Embryonic facial prominence (tissue), 1 donor: ENCODE results near the gene KBTBD3.

Source experiments
- DNase-seq: peaks from one replicate; pipeline ENCODE4 v3.0.0-alpha.2; 2016; ENCODE audit errors: extremely low spot score

Gene KBTBD3, protein sequence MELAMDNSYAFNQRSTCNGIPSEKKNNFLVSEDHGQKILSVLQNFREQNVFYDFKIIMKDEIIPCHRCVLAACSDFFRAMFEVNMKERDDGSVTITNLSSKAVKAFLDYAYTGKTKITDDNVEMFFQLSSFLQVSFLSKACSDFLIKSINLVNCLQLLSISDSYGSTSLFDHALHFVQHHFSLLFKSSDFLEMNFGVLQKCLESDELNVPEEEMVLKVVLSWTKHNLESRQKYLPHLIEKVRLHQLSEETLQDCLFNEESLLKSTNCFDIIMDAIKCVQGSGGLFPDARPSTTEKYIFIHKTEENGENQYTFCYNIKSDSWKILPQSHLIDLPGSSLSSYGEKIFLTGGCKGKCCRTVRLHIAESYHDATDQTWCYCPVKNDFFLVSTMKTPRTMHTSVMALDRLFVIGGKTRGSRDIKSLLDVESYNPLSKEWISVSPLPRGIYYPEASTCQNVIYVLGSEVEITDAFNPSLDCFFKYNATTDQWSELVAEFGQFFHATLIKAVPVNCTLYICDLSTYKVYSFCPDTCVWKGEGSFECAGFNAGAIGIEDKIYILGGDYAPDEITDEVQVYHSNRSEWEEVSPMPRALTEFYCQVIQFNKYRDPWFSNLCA

DNA sequence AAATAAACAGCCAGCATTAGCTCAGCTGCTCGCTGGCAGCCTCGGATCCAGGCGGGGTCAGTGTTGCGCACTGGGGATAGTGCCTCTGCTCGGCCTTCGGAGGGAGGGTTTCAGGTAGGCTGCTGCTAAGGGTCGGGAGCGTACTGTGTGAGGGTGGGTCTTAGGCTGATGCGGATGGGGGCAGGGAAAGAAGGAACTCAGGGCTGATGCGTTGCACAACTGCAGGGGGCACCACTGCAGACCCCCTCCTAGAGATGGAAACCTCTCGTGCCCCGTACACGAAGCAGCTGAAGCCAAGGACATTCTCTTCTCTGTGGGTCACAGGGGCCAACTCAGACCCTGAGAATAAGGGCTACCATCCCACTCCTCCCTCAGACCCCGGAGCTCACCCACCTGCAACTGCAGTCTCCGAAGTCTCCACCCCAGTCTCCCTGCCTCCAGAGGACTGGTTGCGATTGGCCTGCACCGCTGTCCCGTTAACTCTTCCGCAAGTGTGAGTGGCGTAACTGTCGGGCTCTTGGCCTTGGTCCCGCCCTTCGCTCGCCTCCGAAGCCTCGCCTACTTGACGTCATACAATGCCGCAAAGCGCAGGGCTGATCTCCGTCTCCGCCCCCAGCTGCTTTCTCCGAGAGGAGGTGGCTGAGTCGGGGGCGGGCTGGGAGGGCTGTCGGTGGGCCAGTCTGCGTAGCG lies at the start of gene KBTBD3:
TSS of gene KBTBD3 (minus strand) at position 429 of the 690 bp plus-strand sequence. CDS start 18,250 bp downstream, outside the sequence.
- DNase-seq, result peak; percentile 99

DNA sequence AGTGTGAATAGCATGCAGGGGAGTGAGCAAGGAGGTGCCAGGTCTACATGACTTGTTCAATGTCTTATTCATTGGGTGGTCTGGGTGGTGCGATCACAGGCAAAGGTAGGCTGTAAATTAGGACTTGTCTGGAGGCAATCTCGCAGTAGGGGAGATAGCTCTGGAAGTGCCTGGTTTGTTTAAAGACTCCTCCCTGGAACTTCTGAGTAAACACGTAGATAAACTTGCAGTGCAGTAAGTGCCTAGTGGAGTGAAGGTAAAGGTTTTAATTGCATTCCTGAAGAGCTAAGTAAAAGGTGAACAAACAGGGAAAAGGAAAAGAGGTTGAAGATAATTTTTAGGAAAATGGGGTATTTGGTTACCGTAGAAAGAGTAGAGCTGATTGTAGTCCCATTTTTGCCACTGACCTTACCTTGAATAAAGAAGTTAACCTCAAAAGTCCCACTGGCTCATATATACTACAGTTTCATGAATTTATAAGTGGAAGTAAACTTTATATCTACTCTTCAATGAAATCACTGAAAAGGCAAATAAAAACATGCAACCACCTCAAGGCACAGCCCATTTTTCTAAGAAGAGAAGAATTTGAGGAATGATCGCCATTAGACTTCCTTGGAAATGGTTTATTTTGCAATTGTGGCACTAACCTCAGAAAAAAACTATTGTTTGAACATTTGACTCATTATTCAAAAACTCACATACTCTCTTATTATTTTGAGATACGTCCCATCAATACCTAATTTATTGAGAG lies 44.6 kb upstream of the KBTBD3 start:
- no peak for DNase-seq

DNA sequence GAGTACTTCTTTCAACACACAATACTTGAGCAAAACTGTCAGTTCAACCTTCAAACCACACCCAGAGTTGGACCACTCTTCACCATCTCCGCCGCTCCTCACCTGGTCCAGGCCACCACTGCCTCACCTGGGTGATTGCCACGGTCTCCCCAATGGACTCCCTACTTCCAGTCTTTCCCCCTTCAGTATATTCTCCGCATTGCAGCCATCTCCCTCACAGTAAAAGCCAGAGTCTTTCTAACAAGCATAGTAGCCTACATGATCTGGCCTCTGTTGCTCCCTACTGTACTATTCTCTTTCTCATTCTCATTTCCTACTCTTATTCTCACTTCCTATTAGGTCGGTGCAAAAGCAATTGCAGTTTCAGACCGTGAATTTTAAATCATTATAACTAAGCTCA lies 28.8 kb upstream of the KBTBD3 start:
- DNase-seq, result no peak

DNA sequence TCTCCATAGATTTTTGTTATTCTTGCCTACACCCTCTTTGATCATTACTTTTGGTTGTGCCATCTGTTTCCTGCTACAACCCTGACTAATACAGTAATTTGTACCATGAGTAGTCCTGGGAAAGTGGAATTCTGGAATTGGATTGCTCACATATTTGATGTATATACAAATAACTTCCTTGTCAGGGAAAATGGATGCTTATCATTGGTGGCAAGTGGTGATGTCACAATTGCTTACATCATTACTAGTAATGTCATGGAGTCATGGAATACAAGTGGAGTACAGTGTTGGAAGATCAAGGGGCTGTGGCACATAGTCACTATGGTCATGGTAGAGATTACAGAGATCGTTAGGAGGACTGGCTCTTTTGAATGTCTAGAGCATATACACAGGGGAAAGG lies 24.7 kb upstream of the KBTBD3 start:
- DNase-seq, result no peak

DNA sequence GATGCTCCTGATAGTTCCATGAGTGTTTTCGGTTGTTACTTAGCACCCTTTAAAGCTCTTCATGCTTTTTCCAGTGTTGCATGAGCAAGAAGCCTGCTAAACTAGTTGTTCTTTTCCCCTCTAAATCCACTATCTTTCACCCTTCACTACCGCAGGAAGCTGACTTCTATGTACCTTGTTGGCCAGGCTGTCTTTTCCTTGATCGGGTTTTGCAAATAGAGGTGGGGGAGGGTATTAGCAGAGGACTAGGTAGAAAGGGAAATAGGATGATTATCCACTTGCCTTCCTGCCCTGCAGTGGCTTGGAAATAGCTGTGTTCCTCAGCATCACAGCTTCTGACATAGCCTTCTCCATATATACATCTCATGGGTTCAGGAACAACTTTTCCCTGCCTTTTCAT lies 24.2 kb upstream of the KBTBD3 start:
- no peak for DNase-seq

DNA sequence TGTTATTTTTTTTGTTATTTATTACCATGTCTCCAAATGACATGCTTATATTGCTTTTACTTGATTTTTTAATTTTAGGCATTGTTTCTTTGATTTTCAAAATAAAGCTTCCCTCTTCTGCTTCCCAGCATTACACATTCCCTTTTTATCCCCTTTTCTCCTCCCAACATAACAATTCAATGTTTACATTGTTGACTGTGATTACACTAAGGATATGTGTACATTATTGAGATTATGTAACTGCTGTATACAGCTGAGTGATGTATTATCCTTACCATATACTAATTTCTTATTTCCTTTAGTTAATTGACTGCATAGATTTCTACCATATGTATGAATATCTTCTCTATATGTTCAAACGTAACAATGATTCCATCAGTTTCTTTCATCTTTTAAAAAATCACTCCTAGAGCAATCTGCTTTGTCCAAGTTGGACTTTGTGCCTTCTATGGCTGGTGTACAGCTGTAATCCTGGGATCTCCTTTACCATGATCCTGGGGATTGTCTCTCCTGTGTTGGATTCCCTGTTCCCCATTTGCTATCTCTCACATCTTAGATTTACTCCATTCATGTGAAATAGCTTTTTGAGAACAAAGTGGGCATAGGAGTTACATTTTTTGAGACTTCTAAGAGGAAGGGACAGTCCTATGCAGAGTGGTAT lies 21.9 kb upstream of the KBTBD3 start:
- no peak for DNase-seq

DNA sequence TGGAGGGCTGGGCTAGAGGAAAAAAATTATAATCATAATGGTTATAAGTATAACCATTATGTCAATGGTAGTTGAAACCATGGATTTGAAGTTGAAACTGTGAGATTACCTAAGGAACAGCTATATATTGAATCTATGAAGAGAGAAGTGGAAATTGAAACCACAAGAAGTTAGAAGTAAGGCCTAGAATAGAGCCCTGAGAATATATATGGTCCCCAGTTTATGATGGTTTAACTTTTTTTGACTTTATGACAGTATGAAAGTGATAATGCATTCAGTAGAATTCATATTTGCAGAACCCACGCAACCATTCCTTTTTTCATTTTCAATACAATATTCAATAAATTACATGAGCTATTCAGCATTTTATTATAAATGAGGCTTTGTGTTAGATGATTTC lies 15.3 kb upstream of the KBTBD3 start:
- DNase-seq, result no peak

DNA sequence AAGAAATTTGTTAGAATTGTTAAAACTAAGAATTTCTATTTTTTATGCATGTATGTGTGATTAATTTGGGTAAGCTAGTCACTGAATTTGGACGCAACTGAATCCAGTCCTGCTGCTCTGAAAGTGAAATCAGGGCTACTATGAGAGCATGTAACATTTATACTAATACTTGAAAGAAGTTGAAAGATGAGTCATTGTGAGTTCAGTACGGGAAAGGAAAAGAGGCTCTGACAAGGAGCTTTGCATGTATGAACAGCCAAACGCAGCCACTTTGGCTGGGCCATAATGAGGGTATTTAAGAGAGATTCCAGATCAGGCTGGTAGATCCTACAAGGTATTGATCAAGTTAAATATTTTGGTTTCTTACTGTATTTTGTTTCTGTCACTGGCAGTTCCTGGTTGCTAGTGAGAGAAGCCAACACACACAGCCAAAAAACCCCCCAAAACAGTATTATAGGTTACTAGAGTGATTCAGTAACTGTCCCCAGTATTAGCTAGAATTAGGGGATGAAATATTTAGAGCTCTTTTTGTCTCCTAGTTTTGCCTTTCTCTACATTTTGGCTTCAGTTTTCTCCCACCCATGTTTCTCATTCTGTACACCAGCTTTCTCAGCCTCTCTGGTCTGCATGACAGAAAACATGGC lies 14.5 kb upstream of the KBTBD3 start:
- no peak for DNase-seq

DNA sequence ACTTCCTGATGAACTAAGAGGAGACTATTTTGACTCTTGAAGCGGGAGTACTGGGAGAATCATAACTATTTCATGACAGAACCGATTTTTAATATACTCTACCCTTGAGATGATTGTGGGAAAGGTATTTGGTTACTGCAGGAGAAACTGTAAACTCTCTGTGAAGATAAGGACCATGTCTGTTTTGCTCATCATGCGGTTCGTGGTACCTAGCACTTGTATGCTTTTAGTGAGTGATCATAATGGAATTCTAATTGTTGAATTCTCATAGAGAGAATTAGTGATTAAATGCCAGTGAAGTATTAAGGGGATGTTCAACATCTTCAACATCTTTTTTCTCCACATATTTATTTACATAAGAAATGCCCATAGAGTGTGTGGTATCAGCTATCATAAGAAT lies 11.7 kb upstream of the KBTBD3 start:
- DNase-seq, result no peak

DNA sequence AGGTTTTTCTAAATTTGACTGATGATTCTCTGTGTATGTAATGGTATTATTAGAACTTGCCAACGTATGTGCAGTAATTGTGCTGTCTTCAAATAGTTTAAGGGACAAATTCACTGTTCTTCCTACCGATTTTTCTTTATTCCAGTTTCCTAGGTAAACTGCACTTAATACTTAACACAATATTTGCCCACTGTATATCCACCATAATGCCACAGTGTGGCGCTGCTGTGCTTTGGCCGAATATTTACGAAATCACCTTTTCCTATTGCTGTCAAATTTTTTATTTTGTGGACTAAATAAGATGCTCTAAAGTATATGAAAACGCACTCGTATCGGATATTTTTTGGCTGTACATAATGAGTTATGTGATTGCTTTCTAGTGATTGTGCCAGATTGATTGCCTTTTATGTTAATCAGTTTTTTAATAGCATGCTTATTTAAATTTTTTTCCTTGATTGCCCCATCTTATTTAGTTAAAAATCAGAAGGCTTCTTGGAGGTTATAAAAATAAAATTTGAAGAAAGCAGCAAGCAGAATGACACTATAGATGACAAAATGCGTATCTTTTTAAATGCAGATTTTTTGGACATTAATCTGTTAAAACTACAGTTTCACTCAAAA lies 10.8 kb upstream of the KBTBD3 start:
- DNase-seq, result no peak

DNA sequence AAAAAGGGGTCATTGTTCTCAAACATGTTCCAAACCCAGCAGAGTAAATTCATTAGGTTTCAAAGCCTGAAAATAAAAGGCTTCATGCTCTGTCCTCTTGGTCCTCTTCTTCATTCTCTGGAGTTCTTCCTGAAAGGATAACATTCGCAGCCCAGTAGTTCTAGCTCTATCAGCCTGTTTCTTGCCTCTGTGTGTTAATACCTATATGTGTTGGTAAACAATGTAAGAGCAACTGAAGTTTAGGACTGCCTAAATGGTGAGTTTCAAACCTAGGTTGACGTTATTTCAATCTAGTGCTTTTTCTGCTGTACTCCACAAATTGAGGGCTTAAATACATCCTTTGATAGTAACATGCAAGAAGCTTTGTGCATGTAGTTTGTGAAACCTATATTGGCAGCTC lies 9.7 kb upstream of the KBTBD3 start:
- no peak for DNase-seq

DNA sequence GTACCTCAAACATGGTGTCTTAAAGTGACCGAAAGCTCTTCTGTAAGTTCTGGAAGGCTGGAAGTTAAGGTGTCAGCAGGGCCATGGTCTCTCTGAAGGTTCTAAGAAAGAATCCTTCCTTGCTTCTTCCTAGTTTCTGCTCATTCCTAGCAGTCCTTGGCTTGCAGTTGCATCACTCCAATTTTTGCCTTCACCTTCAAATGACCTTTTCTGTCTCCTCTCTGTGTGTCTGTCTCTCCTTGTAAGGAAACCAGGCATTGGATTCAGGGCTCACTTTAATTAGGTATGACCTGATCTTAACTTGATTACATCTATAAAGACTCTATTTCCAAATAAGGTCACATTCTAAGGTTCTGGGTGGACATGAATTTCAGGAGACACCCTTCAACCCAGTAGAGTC lies 9.0 kb upstream of the KBTBD3 start:
- no peak for DNase-seq

DNA sequence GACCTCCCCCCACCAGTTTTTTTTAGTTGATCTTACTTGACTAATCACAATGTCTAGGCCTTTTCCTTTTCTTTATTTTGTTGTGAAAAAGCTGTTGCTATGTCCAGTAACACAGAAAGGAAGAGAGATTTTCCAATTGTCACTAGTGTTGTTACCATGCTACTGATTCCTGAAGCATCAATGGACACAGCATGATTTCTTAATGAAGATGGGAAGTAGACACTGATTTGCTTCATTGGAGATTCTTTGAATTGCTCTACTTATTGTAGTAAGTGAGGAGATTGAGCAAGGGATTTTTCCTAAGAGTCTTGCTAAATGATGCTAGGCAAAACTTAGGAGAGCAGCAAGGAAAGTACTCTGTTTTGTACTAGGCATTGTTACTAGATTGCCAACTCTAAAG lies 4.9 kb upstream of the KBTBD3 start:
- DNase-seq, result no peak

DNA sequence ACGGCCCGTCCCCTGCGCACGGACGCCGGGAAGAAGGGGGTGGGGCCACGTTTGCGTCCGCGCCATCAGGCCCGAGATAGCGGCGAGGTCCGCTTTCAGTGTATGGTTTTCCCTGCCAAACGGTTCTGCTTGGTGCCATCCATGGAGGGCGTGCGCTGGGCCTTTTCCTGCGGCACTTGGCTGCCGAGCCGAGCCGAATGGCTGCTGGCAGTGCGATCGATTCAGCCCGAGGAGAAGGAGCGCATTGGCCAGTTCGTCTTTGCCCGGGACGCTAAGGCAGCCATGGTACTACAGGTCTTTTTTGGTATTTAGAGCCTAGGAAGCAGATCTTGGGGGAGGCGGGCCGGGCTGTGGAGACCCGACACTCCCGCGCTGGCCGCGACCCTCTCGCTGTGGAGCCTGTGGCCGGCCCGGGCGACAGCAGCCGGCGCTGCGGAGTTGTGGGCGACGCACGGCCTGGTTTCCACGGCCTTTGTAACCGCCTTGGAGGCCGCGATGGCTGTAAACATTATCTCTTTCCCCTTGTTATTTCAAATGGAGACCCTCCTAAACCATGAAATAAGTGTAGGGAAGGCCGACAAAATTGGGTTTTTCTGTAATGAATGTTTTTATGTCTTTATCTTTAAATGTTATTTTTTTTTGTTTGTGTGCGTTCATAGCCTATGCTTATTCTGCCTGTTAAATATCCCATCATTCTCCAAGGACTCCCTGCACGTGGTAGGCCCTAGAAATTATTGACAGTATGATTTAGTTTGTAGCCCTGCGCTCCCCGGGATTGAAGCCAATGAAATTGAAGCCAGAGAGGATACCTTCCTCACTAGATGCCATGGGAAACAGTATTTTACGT lies 685 bp upstream of the KBTBD3 start, which contains the start of gene AASDHPPT:
TSS of gene AASDHPPT (plus strand) at position 54 of the 847 bp plus-strand sequence. CDS start at position 103, 49 bp downstream.
- DNase-seq, result peak; percentile 20

DNA sequence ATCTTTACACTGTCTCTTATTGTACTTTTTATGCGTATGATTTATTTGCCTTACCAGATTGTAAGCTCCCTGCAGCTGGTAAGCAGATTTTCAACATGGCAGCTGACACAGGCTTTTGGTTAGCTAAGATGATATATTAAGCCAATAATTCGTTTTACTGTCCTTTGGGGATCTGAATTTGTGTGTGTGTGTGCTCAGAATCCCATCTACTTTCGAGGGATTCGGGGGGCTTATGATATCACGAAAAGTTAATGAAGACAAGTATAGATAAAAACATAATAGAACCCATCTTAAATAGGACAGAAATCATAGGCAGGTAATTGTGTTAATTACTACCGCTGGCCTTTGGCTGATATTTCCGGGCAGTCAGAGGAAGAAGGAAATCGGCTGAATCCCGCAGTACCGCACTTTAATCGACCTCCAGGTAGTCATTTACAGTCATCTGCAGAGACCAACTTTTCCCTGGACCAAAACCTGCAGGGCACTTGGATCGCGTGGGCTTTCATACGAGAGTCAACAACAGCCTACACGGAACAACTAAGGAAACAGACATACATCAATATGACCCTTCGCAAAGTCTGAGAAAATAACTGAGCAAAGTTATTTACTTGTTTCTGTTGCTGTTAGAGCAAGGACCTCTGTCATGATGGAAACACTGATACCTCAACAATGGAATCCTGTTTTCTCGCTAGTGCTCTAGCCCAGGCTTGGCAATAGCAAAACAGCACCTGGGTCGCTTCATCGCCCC lies 802 bp downstream of the KBTBD3 start:
- no peak for DNase-seq

DNA sequence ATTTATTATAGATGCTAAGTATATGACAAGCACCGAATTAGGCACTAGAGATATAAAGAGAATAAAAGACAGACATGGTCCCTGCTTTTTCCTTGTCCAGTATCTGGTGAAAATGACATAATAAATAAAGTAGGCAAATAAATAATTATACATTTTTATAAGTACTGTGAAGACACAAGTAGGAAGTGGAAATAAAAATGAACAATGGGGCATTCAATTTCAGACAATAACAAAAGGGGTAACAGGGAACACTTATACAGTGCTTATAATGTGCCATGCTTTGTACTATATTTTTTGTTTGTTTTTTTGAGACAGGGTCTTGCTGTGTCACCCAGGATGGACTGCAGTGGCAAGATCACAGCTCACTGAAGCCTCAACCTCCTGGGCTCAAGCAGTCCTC lies 4.3 kb downstream of the KBTBD3 start:
- no peak for DNase-seq

DNA sequence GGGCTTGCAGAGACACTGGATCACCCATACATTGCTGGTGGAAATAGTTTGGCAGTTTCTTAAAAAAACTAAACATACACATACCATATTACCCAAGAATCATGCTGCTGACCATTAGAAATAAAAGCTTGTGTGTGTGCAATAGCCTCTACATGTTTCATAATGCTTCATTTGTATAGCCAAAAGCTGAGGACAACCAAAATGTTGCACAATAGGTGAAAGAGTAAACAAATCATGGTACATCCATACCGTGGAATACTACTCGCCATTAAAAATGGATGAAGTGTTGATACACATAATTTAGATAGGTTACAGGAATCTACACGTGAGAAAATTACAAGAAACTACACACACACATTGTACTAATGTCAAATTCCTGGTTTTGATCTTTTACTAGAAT lies 6.5 kb downstream of the KBTBD3 start:
- DNase-seq, result no peak

DNA sequence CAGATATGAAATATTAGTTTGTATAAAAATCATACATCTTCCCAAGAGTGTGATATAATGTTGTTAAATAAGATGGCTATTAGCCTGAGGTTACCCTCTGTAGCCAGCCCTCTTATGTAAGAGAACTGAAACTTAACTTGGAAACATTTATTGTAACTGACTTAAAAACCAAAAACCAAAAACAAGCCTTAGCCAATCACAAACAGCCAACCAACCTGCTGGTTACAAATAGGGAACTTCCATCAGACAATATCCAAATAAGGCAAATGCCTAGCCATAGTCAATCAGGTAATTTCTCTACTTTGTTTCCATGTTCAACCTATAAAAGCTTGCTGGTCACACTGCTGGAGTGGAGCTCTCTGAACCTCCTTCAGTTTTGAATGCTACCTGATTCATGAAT lies 14.1 kb downstream of the KBTBD3 start:
- no peak for DNase-seq
